Thyroid gland (tissue), 4 donors: ENCODE data around the gene DDN.

Experiments
- CTCF ChIP-seq, 6 experiments: fragments of 200-600 bp in 3 of 6; fragments of 450-650 bp in 3 of 6; sonication (generic) in 3 of 6; IDR thresholded peaks; one replicate each; pipeline ENCODE4 v1.5.1; 2016 to 2019; ENCODE audit warnings: antibody characterized with exemption in 6 of 6, mild to moderate bottlenecking in 2 of 6, inconsistent platforms in 1 of 6, moderate library complexity in 1 of 6
- POLR2A ChIP-seq, 2 donors: fragments of 450-650 bp; IDR thresholded peaks; one replicate each; pipeline ENCODE4 v1.6.1; 2017; ENCODE audit warnings: antibody characterized with exemption in 2 of 2, mild to moderate bottlenecking in 2 of 2, moderate library complexity in 1 of 2

DNA sequence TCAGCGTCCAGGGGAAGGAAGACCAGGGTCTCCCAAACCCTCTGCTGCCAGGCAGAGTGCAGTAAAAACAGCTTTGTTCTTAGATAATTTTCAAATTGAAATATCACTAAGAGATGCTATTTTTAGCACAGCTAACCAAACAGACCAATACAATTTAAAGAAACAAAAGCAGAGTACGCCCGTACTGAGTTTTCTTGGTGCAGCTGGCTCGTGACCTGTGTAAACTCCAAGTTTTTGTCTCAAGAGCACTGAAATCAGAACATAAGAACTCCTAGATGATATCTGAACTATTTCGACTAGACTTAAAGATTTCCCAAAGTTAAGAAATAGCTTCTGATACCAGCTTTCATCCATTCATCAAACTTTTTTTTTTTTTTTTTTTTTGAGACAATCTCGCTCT lies 52.2 kb downstream of the DDN start:
- TF ChIP-seq CTCF (IDR thresholded peaks at IDR 0.05) (no peak), POLR2A (IDR thresholded peaks at IDR 0.05) (no peak)
